OCI-LY7 (cell line): ENCODE measurements around the gene EPB41L2. TPM values are rescaled to one million over a fixed set of nuclear protein-coding genes. Genes with fewer than 3 reads are reported as not detected.

Source experiments
- BruUV-seq: library from RNA; stranded (reverse); fragments of 400-500 nt; replicated peaks from 2 replicates; lab custom pipeline; 2021; lab: Mats Ljungman, UMichigan
- CTCF ChIA-PET: fragments of 300-600 bp; sonication (Branson Sonifier 250); formaldehyde crosslinking; loops from one replicate; lab custom pipeline; 2022; ENCODE audit warnings: antibody characterized with exemption; ENCODE audit not compliant: unreplicated experiment; lab: Charles Lee
- POLR2A ChIA-PET: fragments of 300-600 bp; sonication (Branson Sonifier 250); formaldehyde crosslinking; loops from one replicate; lab custom pipeline; 2022; ENCODE audit warnings: antibody characterized with exemption; lab: Charles Lee
- DNase-seq: peaks from one replicate; pipeline ENCODE4 v3.0.0-alpha.2; 2015; ENCODE audit warnings: low spot score
- H2AFZ ChIP-seq: fragments of 200-600 bp; sonication (generic), shearing (Covaris generic); 2 replicates; pipeline ENCODE4 v1.6.1; 2014; ENCODE audit warnings: mild to moderate bottlenecking, antibody characterized with exemption, low read length, moderate library complexity
- H3K27ac ChIP-seq: fragments of 200-600 bp; sonication (generic); 2 replicates; pipeline ENCODE4 v1.5.1; 2014; ENCODE audit warnings: mixed run types, low read depth, mild to moderate bottlenecking, moderate library complexity, low read length, inconsistent platforms; ENCODE audit not compliant: poor library complexity, severe bottlenecking
- H3K36me3 ChIP-seq: fragments of 200-600 bp; sonication (generic); 2 replicates; pipeline ENCODE4 v1.6.1; 2014; ENCODE audit warnings: mild to moderate bottlenecking, antibody characterized with exemption, low read length, moderate library complexity, mixed read lengths; ENCODE audit not compliant: insufficient read depth
- H3K4me1 ChIP-seq: fragments of 200-600 bp; sonication (generic); 2 replicates; pipeline ENCODE4 v1.5.1; 2014; ENCODE audit warnings: mild to moderate bottlenecking, low read length; ENCODE audit not compliant: insufficient read depth, poor library complexity, severe bottlenecking
- H3K4me2 ChIP-seq: fragments of 200-600 bp; sonication (generic); 2 replicates; pipeline ENCODE4 v1.6.1; 2014; ENCODE audit warnings: mild to moderate bottlenecking, low read length
- H3K4me3 ChIP-seq: fragments of 200-600 bp; sonication (generic); 2 replicates; pipeline ENCODE4 v1.5.1; 2014; ENCODE audit warnings: mild to moderate bottlenecking, low read depth, low read length; ENCODE audit not compliant: poor library complexity, severe bottlenecking
- H3K79me2 ChIP-seq: fragments of 200-600 bp; sonication (generic); 2 replicates; pipeline ENCODE4 v1.6.1; 2016; ENCODE audit warnings: low read depth, mild to moderate bottlenecking, low read length, moderate library complexity, mixed read lengths; ENCODE audit not compliant: insufficient read depth
- H3K9me2 ChIP-seq: fragments of 200-600 bp; sonication (generic); 2 replicates; pipeline ENCODE4 v1.6.1; 2016; ENCODE audit warnings: mild to moderate bottlenecking, low read length, mixed read lengths; ENCODE audit not compliant: insufficient read depth
- H3K9me3 ChIP-seq: fragments of 200-600 bp; sonication (generic); 2 replicates; pipeline ENCODE4 v1.6.1; 2014; ENCODE audit warnings: mild to moderate bottlenecking, mixed run types, low read length, mixed read lengths
- H4K20me1 ChIP-seq: fragments of 200-600 bp; sonication (generic); 2 replicates; pipeline ENCODE4 v1.6.1; 2014; ENCODE audit warnings: mild to moderate bottlenecking, antibody characterized with exemption, low read length, moderate library complexity, mixed read lengths; ENCODE audit not compliant: insufficient read depth
- CTCF ChIP-seq: fragments of 200-600 bp; sonication (generic); conservative IDR thresholded peaks from 2 replicates; pipeline ENCODE4 v1.5.1; 2014; ENCODE audit warnings: mild to moderate bottlenecking, antibody characterized with exemption, low read length, moderate library complexity, mixed read lengths
- EZH2phosphoT487 ChIP-seq: fragments of 200-600 bp; sonication (generic); IDR thresholded peaks from 2 replicates; pipeline ENCODE4 v1.6.1; 2018; ENCODE audit warnings: low read depth, borderline replicate concordance, mild to moderate bottlenecking, mixed run types, antibody characterized with exemption, low read length, moderate library complexity, mixed read lengths
- intact Hi-C: fragments of 100-400 bp; cut with micrococcal nuclease; formaldehyde crosslinking; loops from one replicate; pipeline ENCODE4 v1.10.0; 2022; ENCODE audit not compliant: unreplicated experiment
- total RNA-seq, 2 experiments: library from RNA; depleted of rRNA in 1 of 2; stranded (reverse); fragments of >200 nt in 1 of 2; shearing (Covaris generic) in 1 of 2; gene quantifications; 2 replicates each; pipeline ENCODE4 v1.2.3, GENCODE V29; 2014 to 2022

The EPB41L2 gene
- total RNA-seq, 2 experiments from 2014 or later = 36.7 to 138 TPM

DNA sequence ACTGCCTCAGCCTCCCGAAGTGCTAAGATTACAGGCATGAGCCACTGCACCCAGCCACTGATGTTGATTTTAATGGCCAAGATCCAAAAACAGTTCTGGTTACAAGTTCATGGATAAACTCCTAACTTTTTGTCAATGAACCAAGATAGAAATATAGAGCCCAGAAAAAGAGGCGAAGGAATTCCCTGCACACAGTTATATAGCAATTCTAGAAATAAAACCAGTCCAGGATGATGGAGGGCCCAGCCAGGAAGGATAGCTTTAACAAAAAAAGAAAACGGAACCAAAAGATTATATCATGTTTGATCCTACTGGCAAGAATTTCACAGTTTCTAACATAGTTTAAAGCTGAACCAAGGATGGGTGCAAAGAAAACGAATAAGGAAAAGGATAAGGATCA, 10.9 kb downstream of the EPB41L2 start:
- Histone ChIP-seq H3K9me2 (no peaks in the 10 kb centered on the region), H4K20me1 (no peaks in the 10 kb centered on the region), H3K4me3 (no peak overlapping the region), H3K4me2 (no peak overlapping the region), H3K4me1 (no peaks in the 10 kb centered on the region), H3K9me3 (peaks cover 40% of the 10 kb centered on the region), H2AFZ (no peak overlapping the region), H3K79me2 (peaks cover 63% of the 10 kb centered on the region), H3K36me3 (peaks cover 36% of the 10 kb centered on the region), H3K27ac (no peak overlapping the region)
- TF ChIP-seq EZH2phosphoT487 (no peak), CTCF (no peak)
- intact Hi-C loops = no loop called here
- ChIA-PET CTCF (interaction anchor here (0.6 kb wide), 1 partner anchor 67 kb away, joined by 3 read pairs; no protein-coding TSS in a partner anchor), POLR2A (interaction anchor here (0.8 to 1.4 kb wide), 2 partner anchors 19 to 73 kb away, joined by 3 read pairs; no protein-coding TSS in a partner anchor)
- no TSS peak for BruUV-seq
- DNase-seq = no peak

- Histone ChIP-seq H3K4me1 (no peaks in the 10 kb centered on the region), H3K27ac (no peak overlapping the region), H4K20me1 (no peaks in the 10 kb centered on the region), H3K36me3 (peaks cover 29% of the 10 kb centered on the region), H2AFZ (no peak overlapping the region), H3K9me3 (peaks cover 32% of the 10 kb centered on the region), H3K79me2 (peaks cover 63% of the 10 kb centered on the region), H3K4me3 (no peak overlapping the region), H3K9me2 (no peaks in the 10 kb centered on the region), H3K4me2 (no peak overlapping the region)
- no TSS peak for BruUV-seq
- no peak for TF ChIP-seq EZH2phosphoT487
- TF ChIP-seq CTCF = no peak
- intact Hi-C loops = no loop called here
- ChIA-PET POLR2A (interaction anchor here (0.9 kb wide), 1 partner anchor 10 kb away, joined by 4 read pairs; no protein-coding TSS in a partner anchor), CTCF (interaction anchor here (0.6 kb wide), 1 partner anchor 66 kb away, joined by 3 read pairs; no protein-coding TSS in a partner anchor)
- DNase-seq = no peak
These were observed 11.7 kb downstream of the EPB41L2 start for GRCh38 chr6:131051341-131051740.

GRCh38 chr6:131049608-131050007, 13.4 kb downstream of the EPB41L2 start:
- Histone ChIP-seq H2AFZ (no peak overlapping the region), H4K20me1 (no peaks in the 10 kb centered on the region), H3K36me3 (peaks cover 12% of the 10 kb centered on the region), H3K9me3 (peaks cover 15% of the 10 kb centered on the region), H3K79me2 (peaks cover 58% of the 10 kb centered on the region), H3K9me2 (no peaks in the 10 kb centered on the region), H3K4me2 (no peak overlapping the region), H3K4me3 (no peak overlapping the region), H3K4me1 (no peaks in the 10 kb centered on the region), H3K27ac (no peak overlapping the region)
- no peak for TF ChIP-seq CTCF
- no peak for TF ChIP-seq EZH2phosphoT487
- DNase-seq = no peak
- POLR2A ChIA-PET = interaction anchor here (1.2 to 1.3 kb wide), 2 partner anchors 10 to 36 kb away, joined by 3 to 7 read pairs; no protein-coding TSS in a partner anchor
- CTCF ChIA-PET = no interaction called here
- intact Hi-C loops = no loop called here
- BruUV-seq = no TSS peak
